Tibial nerve (tissue), 4 donors: ENCODE data around the gene FANCL. TPM values are rescaled to one million over a fixed set of nuclear protein-coding genes. Genes with fewer than 3 reads are reported as not detected.
"Not testable (repeated sequence)": the region's sequence is repeated elsewhere in the genome, so short reads cannot be mapped to it uniquely, and the experiment has no call there.

Experiments
- DNase-seq, 2 donors: peaks; one replicate each; pipeline ENCODE4 v3.0.0-alpha.2; 2019; ENCODE audit warnings: low spot score in 2 of 2
- H3K27ac ChIP-seq, 4 donors: fragments of 200-600 bp; sonication (generic) in 3 of 4; one replicate each; pipeline ENCODE4 v1.5.1; 2017 to 2019; ENCODE audit warnings: mild to moderate bottlenecking in 1 of 4
- H3K27me3 ChIP-seq, 2 donors: fragments of 200-600 bp; sonication (generic) in 1 of 2; one replicate each; pipeline versions ENCODE4 v1.5.1 to v1.6.0; 2017 to 2019
- H3K36me3 ChIP-seq, 3 donors: fragments of 200-600 bp; sonication (generic); one replicate each; pipeline ENCODE4 v1.5.1; 2018 to 2019
- H3K4me1 ChIP-seq, 4 donors: fragments of 200-600 bp; sonication (generic) in 3 of 4; one replicate each; pipeline ENCODE4 v1.5.1; 2017 to 2019
- H3K4me3 ChIP-seq, 4 donors: fragments of 200-600 bp; sonication (generic) in 3 of 4; one replicate each; pipeline ENCODE4 v1.5.1; 2017 to 2019; ENCODE audit warnings: mild to moderate bottlenecking in 1 of 4, moderate library complexity in 1 of 4
- H3K9me3 ChIP-seq, 4 donors: fragments of 200-600 bp; sonication (generic) in 3 of 4; one replicate each; pipeline ENCODE4 v1.5.1; 2017 to 2019
- CTCF ChIP-seq, 5 experiments: fragments of 200-600 bp in 3 of 5; fragments of 450-650 bp in 2 of 5; sonication (generic) in 3 of 5; IDR thresholded peaks; one replicate each; pipeline ENCODE4 v1.5.1; 2016 to 2019; ENCODE audit warnings: antibody characterized with exemption in 5 of 5, mild to moderate bottlenecking in 3 of 5, moderate library complexity in 2 of 5
- EP300 ChIP-seq, 2 donors: sonication (generic); formaldehyde crosslinking; IDR thresholded peaks; one replicate each; pipeline ENCODE4 v1.6.1; 2017; ENCODE audit warnings: antibody characterized with exemption in 2 of 2, mild to moderate bottlenecking in 1 of 2
- POLR2A ChIP-seq, 2 donors: fragments of 450-650 bp; IDR thresholded peaks; one replicate each; pipeline ENCODE4 v1.6.1; 2017; ENCODE audit warnings: antibody characterized with exemption in 2 of 2, mild to moderate bottlenecking in 2 of 2, moderate library complexity in 2 of 2
- WGBS, 2 donors: methylation state at CpG; one replicate each; pipeline ENCODE4 v1.1.5; 2018; 5-methylcytosine and 5-hydroxymethylcytosine counted together
- total RNA-seq, 4 donors: library from RNA; depleted of rRNA; stranded (reverse); fragments of >200 nt; gene quantifications; one replicate each; pipeline ENCODE4 v1.1.0, GENCODE V29; 2016

The FANCL gene
- total RNA-seq, 4 donors from 2014 or later = 19.3 to 26.5 (median 24.5) TPM

- peaks cover 0 to 19% (median 0%) of the 10 kb centered on the region in 3 donors for H3K36me3 ChIP-seq
- H3K27ac ChIP-seq = no peak overlapping the region
- no peak for DNase-seq
- no peaks in the 10 kb centered on the region for H3K9me3 ChIP-seq
- no peaks in the 10 kb centered on the region for H3K27me3 ChIP-seq
- TF ChIP-seq POLR2A (IDR thresholded peaks at IDR 0.05) = no peak
- TF ChIP-seq EP300 (IDR thresholded peaks at IDR 0.05) = no peak
- 96% methylated on average over 2 of the region's 2 CpGs for WGBS, 2 donors
- H3K4me3 ChIP-seq = no peak overlapping the region
- no peaks in the 10 kb centered on the region for H3K4me1 ChIP-seq
Measured at GRCh38 chr2:58194458-58194857, 46.7 kb downstream of the FANCL start.

GRCh38 chr2:58187022-58187421 is 54.1 kb downstream of the FANCL start:
- WGBS, 2 donors = 96 to 97% methylated on average over 6 of the region's 6 CpGs
- H3K4me1 ChIP-seq, DNase-seq, H3K27ac ChIP-seq, H3K4me3 ChIP-seq, H3K9me3 ChIP-seq, H3K27me3 ChIP-seq: not testable (repeated sequence)
- H3K36me3 ChIP-seq = peaks cover 0 to 38% (median 0%) of the 10 kb centered on the region in 3 donors

- no peak for DNase-seq
- TF ChIP-seq POLR2A (IDR thresholded peaks at IDR 0.05) = no peak
- TF ChIP-seq CTCF (IDR thresholded peaks at IDR 0.05) = no peak
- TF ChIP-seq EP300 (IDR thresholded peaks at IDR 0.05) = no peak
- WGBS, 2 donors = 98% methylated on average over 4 of the region's 4 CpGs
Measured at GRCh38 chr2:58186501-58186900, 54.6 kb downstream of the FANCL start.

GRCh38 chr2:58182527-58182926 is 58.6 kb downstream of the FANCL start:
- TF ChIP-seq POLR2A (IDR thresholded peaks at IDR 0.05) = no peak
- no peak for TF ChIP-seq EP300 (IDR thresholded peaks at IDR 0.05)
- TF ChIP-seq CTCF (IDR thresholded peaks at IDR 0.05) = no peak
- Histone ChIP-seq H3K4me1 (no peaks in the 10 kb centered on the region), H3K27me3 (no peaks in the 10 kb centered on the region), H3K27ac (no peak overlapping the region), H3K4me3 (no peak overlapping the region), H3K9me3 (peaks cover 0 to 10% (median 0%) of the 10 kb centered on the region in 4 donors), H3K36me3 (peaks cover 0 to 29% (median 0%) of the 10 kb centered on the region in 3 donors)
- WGBS, 2 donors = 86 to 94% methylated on average over 1 of the region's 1 CpG
- no peak for DNase-seq

More at GRCh38 chr2:58186501-58186900, 54.6 kb downstream of the FANCL start:
- Histone ChIP-seq H3K9me3 (no peaks in the 10 kb centered on the region), H3K27me3 (no peaks in the 10 kb centered on the region), H3K27ac (no peak overlapping the region), H3K4me3 (no peak overlapping the region), H3K36me3 (peaks cover 0 to 38% (median 0%) of the 10 kb centered on the region in 3 donors), H3K4me1 (no peaks in the 10 kb centered on the region)

- Histone ChIP-seq H3K9me3 (peaks cover 0 to 10% (median 0%) of the 10 kb centered on the region in 4 donors), H3K4me1 (no peaks in the 10 kb centered on the region), H3K27ac (no peak overlapping the region), H3K4me3 (no peak overlapping the region), H3K27me3 (no peaks in the 10 kb centered on the region), H3K36me3 (peaks cover 0 to 16% (median 0%) of the 10 kb centered on the region in 3 donors)
- TF ChIP-seq EP300 (IDR thresholded peaks at IDR 0.05) (no peak), CTCF (IDR thresholded peaks at IDR 0.05) (no peak), POLR2A (IDR thresholded peaks at IDR 0.05) (no peak)
- 97 to 99% methylated on average over 5 of the region's 5 CpGs for WGBS, 2 donors
- no peak for DNase-seq
Measured at GRCh38 chr2:58180635-58181034, 60.5 kb downstream of the FANCL start.

GRCh38 chr2:58180175-58180574 is 61.0 kb downstream of the FANCL start:
- 95 to 96% methylated on average over 3 of the region's 3 CpGs for WGBS, 2 donors

GRCh38 chr2:58177187-58177586 is 63.9 kb downstream of the FANCL start:
- not testable (repeated sequence) for H3K27ac ChIP-seq, H3K27me3 ChIP-seq, DNase-seq, H3K4me3 ChIP-seq, H3K4me1 ChIP-seq
- peaks cover 0 to 12% (median 0%) of the 10 kb centered on the region in 4 donors for H3K9me3 ChIP-seq
- 95 to 100% methylated on average over 2 of the region's 4 CpGs for WGBS, 2 donors
- H3K36me3 ChIP-seq = peaks cover 0 to 29% (median 0%) of the 10 kb centered on the region in 3 donors

More at GRCh38 chr2:58180175-58180574, 61.0 kb downstream of the FANCL start:
- H3K4me3 ChIP-seq, H3K4me1 ChIP-seq, H3K27ac ChIP-seq, H3K27me3 ChIP-seq, DNase-seq: not testable (repeated sequence)
- peaks cover 0 to 10% (median 0%) of the 10 kb centered on the region in 4 donors for H3K9me3 ChIP-seq
- peaks cover 0 to 16% (median 0%) of the 10 kb centered on the region in 3 donors for H3K36me3 ChIP-seq

- H3K4me3 ChIP-seq, H3K4me1 ChIP-seq, DNase-seq, H3K27ac ChIP-seq, H3K27me3 ChIP-seq: not testable (repeated sequence)
- Histone ChIP-seq H3K9me3 (peaks cover 0 to 14% (median 5%) of the 10 kb centered on the region in 4 donors), H3K36me3 (peaks cover 0 to 52% (median 0%) of the 10 kb centered on the region in 3 donors)
- 96 to 98% methylated on average over 16 of the region's 16 CpGs for WGBS, 2 donors
Measured at GRCh38 chr2:58171831-58172230, 69.3 kb downstream of the FANCL start.

GRCh38 chr2:58170334-58170933 is 70.7 kb downstream of the FANCL start:
- not testable (repeated sequence) for DNase-seq, H3K27me3 ChIP-seq, H3K27ac ChIP-seq, H3K4me1 ChIP-seq, H3K4me3 ChIP-seq
- H3K9me3 ChIP-seq = peaks cover 0 to 14% (median 5%) of the 10 kb centered on the region in 4 donors
- H3K36me3 ChIP-seq = peaks cover 0 to 52% (median 0%) of the 10 kb centered on the region in 3 donors
- WGBS, 2 donors = 96% methylated on average over 7 of the region's 7 CpGs

GRCh38 chr2:58169845-58170244 is 71.3 kb downstream of the FANCL start:
- not testable (repeated sequence) for DNase-seq, H3K27ac ChIP-seq, H3K27me3 ChIP-seq, H3K4me3 ChIP-seq, H3K4me1 ChIP-seq
- peaks cover 0 to 14% (median 5%) of the 10 kb centered on the region in 4 donors for H3K9me3 ChIP-seq
- H3K36me3 ChIP-seq = peaks cover 0 to 52% (median 0%) of the 10 kb centered on the region in 3 donors
